Panc1 (cell line): ENCODE data around the gene ZFR2.

ENCODE experiments used
- POLR2AphosphoS5 ChIP-seq: IDR thresholded peaks from 2 replicates; pipeline ENCODE4 v1.6.1; 2012; ENCODE audit warnings: mild to moderate bottlenecking, low read depth, low read length, moderate library complexity
- REST ChIP-seq, 2 experiments: IDR thresholded peaks; 2 replicates each; pipeline ENCODE4 v1.6.1; 2011 to 2012; ENCODE audit warnings: low read depth in 2 of 2, control low read depth in 1 of 2, low read length in 1 of 2, mild to moderate bottlenecking in 1 of 2, moderate library complexity in 1 of 2; ENCODE audit not compliant: insufficient read depth in 1 of 2
- SIN3A ChIP-seq: IDR thresholded peaks from 2 replicates; pipeline ENCODE4 v1.6.1; 2012; ENCODE audit warnings: low read depth, mild to moderate bottlenecking, low read length, moderate library complexity, borderline replicate concordance; ENCODE audit not compliant: insufficient read depth
- TCF7L2 ChIP-seq: IDR thresholded peaks from 2 replicates; pipeline ENCODE4 v1.6.1; 2011; ENCODE audit warnings: mild to moderate bottlenecking, low read depth, low read length, inconsistent platforms
- TF ChIP-seq, protein P1 (sequence below): fragments of 450-650 bp; IDR thresholded peaks from 2 replicates; pipeline ENCODE4 v1.5.1; 2017; ENCODE audit warnings: mild to moderate bottlenecking

DNA sequence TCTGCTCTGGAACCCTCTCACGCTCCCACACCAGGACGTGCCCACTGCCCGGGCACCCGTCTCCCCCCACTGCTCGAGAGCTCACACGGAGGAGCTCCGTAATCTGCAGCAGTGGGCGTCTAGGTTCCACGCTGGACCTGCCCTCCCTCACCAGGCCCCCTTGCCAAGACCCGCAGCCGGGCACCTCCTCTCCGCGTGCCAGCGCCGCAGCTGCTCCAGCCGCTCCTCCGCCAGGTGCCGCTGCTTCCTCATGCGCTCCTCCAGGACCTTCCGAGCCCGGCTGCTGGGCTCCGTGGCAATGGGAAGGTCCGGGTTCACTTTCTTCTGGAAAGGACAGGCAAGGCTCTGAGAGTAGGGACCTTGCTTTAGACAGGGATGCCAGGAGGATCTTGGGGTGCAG, 47.7 kb downstream of the ZFR2 start:
- TF ChIP-seq, protein P1, sequence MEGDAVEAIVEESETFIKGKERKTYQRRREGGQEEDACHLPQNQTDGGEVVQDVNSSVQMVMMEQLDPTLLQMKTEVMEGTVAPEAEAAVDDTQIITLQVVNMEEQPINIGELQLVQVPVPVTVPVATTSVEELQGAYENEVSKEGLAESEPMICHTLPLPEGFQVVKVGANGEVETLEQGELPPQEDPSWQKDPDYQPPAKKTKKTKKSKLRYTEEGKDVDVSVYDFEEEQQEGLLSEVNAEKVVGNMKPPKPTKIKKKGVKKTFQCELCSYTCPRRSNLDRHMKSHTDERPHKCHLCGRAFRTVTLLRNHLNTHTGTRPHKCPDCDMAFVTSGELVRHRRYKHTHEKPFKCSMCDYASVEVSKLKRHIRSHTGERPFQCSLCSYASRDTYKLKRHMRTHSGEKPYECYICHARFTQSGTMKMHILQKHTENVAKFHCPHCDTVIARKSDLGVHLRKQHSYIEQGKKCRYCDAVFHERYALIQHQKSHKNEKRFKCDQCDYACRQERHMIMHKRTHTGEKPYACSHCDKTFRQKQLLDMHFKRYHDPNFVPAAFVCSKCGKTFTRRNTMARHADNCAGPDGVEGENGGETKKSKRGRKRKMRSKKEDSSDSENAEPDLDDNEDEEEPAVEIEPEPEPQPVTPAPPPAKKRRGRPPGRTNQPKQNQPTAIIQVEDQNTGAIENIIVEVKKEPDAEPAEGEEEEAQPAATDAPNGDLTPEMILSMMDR: no peak
- TF ChIP-seq REST (IDR thresholded peaks at IDR 0.05; ENCODE audit: insufficient read depth in 1 of 2, low read depth in 2 of 2, low read length in 1 of 2): no peak
- no peak for TF ChIP-seq TCF7L2
- TF ChIP-seq SIN3A: no peak
- TF ChIP-seq POLR2AphosphoS5: no peak
